Neural crest cell (in vitro differentiated cells): ENCODE results near the gene COL16A1. TPM values are rescaled to one million over a fixed set of nuclear protein-coding genes. Genes with fewer than 3 reads are reported as not detected.

ENCODE experiments used
- DNase-seq: peaks from one replicate; pipeline ENCODE4 v3.0.0; 2021; ENCODE audit warnings: low read depth, mixed read lengths, low spot score
- H3K27ac Mint-ChIP-seq: one replicate; pipeline ENCODE4 v1.8.0; 2021; ENCODE audit warnings: mild to moderate bottlenecking, mixed read lengths; ENCODE audit not compliant: unreplicated experiment
- H3K27me3 Mint-ChIP-seq: 2 replicates; pipeline ENCODE4 v1.8.0; 2021; ENCODE audit warnings: low read depth, mild to moderate bottlenecking, mixed read lengths
- H3K36me3 Mint-ChIP-seq: 2 replicates; pipeline ENCODE4 v1.8.0; 2021; ENCODE audit warnings: low read depth, mild to moderate bottlenecking, mixed read lengths
- H3K4me1 Mint-ChIP-seq: 2 replicates; pipeline ENCODE4 v1.8.0; 2021; ENCODE audit warnings: mixed read lengths
- H3K4me3 Mint-ChIP-seq: one replicate; pipeline ENCODE4 v1.8.0; 2021; ENCODE audit warnings: mild to moderate bottlenecking, mixed read lengths
- H3K9me3 Mint-ChIP-seq: 2 replicates; pipeline ENCODE4 v1.8.0; 2021; ENCODE audit warnings: mixed read lengths
- total RNA-seq: library from RNA; stranded (reverse); gene quantifications from 2 replicates; pipeline ENCODE4 v1.2.1, GENCODE V29; 2021
- TF ChIP-seq, protein P1 (sequence below): fragments of 200-600 bp; sonication (generic); conservative IDR thresholded peaks from 2 replicates; pipeline ENCODE4 v1.5.0; 2021; ENCODE audit warnings: antibody characterized with exemption, mild to moderate bottlenecking

The COL16A1 gene
- total RNA-seq, 1 donor from 2014 or later = 0.72 TPM

DNA sequence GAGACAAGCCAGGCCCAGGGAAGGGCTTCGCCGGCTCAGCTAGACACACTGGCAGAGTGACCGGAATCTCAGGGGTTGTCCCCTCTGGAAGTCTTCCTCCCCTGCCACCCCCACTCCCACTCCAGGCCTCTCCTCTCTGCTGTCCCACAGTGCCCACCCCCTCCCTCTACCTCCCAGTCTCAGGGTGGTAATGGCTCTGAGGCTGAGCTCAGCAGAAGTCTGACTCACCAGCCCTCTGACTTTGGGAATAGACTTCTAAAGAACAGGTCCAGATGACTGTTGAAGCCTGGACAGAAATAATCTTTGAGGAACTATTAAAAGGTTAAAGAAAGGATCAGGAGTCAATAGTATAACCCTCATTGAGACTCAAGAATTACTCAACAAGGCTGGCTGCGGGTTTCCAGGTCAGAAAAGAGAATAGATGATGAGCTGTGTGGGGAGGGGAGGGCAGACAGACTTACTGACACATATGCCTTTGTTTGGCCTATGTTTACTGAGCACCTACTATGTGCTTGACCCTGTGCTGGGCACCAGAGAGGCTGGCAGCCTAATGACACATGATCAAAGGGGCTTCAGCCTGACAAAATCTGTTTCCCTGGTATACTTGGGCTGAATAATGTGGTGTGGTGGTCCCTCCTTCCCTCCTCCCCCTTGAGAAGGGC, 78.1 kb downstream of the COL16A1 start:
- Mint-ChIP-seq H3K27me3 (no peaks in the 10 kb centered on the region), H3K27ac (peak overlapping the region; percentile 83), H3K4me3 (no peak overlapping the region), H3K4me1 (peaks cover 22% of the 10 kb centered on the region), H3K36me3 (no peaks in the 10 kb centered on the region), H3K9me3 (no peaks in the 10 kb centered on the region)
- no peak for DNase-seq
- TF ChIP-seq, protein P1, sequence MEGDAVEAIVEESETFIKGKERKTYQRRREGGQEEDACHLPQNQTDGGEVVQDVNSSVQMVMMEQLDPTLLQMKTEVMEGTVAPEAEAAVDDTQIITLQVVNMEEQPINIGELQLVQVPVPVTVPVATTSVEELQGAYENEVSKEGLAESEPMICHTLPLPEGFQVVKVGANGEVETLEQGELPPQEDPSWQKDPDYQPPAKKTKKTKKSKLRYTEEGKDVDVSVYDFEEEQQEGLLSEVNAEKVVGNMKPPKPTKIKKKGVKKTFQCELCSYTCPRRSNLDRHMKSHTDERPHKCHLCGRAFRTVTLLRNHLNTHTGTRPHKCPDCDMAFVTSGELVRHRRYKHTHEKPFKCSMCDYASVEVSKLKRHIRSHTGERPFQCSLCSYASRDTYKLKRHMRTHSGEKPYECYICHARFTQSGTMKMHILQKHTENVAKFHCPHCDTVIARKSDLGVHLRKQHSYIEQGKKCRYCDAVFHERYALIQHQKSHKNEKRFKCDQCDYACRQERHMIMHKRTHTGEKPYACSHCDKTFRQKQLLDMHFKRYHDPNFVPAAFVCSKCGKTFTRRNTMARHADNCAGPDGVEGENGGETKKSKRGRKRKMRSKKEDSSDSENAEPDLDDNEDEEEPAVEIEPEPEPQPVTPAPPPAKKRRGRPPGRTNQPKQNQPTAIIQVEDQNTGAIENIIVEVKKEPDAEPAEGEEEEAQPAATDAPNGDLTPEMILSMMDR = no peak

DNA sequence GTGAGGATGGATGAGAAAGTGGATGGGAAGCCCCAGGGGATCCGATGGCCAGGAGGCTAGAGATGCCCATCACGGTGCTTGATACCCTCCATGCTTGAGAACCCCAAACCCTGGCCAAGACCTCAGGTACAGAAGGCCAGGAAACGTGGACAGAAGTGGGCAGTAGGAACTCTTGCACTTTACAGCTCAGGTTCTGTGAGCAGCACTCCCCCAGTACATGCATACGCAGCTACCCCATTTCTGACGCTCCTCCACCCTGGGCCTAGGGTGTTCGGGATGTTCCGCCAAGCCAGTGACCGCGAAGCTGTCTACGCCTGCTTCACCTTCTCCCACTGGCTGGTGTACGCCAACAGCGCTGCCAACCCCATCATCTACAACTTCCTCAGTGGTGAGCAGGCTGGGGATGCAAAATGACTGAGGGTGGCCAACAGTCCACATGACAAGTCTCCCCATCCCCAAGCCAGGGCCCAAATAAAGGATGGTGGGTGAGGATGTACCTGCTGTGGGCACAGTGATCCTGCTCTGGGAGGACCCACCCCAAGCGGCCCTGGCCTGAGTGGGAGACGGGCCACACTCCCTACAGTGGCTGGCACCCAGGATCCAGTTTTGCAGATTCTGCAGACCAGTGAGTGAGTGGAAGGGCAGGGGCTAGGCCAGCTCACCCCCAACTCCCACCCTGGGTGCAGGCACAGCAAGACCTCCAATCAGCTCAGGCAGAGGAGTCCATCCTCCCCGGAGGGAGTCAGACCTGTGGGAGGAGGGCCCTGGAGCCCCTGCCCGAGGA, 78.9 kb downstream of the COL16A1 start:
- Mint-ChIP-seq H3K9me3 (no peaks in the 10 kb centered on the region), H3K27me3 (no peaks in the 10 kb centered on the region), H3K4me1 (peaks cover 22% of the 10 kb centered on the region), H3K27ac (no peak overlapping the region), H3K4me3 (no peak overlapping the region), H3K36me3 (no peaks in the 10 kb centered on the region)
- no peak for DNase-seq
- TF ChIP-seq, protein P1 = no peak

DNA sequence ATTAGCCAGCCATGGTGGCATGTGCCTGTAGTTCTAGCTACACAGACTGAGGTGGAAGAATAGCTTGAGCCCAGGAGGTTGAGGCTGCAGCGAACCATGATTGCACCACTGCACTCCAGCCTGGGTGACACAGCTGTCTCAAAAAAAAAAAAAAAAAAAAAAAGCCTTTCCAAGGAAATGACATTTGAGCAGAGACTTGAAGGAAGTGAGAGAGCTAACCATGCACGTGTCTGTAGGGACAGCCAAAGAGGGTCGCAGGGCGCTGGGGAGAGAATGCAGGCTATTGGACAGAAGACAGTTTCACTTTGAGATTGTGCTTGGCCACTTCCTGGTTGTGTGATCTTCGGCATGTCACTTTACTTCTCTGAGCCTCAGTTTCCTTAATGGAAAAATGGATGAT, 79.5 kb downstream of the COL16A1 start:
- TF ChIP-seq, protein P1 = no peak
- H3K4me1 Mint-ChIP-seq = peaks cover 22% of the 10 kb centered on the region
- H3K4me3 Mint-ChIP-seq = no peak overlapping the region
- H3K27me3 Mint-ChIP-seq = no peaks in the 10 kb centered on the region
- no peak overlapping the region for H3K27ac Mint-ChIP-seq
- DNase-seq = no peak
- H3K36me3 Mint-ChIP-seq = no peaks in the 10 kb centered on the region
- H3K9me3 Mint-ChIP-seq = no peaks in the 10 kb centered on the region

DNA sequence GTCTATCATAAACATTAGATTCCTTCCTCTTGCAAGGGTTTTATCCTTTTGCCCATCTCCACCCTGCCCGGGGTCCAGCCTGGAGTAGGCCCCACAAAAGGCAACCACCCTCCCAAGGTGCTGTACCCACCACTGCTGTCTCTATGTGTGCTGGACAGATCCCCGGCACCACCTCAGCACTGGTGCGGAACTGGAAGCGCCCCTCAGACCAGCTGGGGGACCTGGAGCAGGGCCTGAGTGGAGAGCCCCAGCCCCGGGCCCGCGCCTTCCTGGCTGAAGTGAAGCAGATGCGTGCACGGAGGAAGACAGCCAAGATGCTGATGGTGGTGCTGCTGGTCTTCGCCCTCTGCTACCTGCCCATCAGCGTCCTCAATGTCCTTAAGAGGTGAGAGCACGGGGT, 80.5 kb downstream of the COL16A1 start:
- no peak for DNase-seq
- no peaks in the 10 kb centered on the region for H3K36me3 Mint-ChIP-seq
- TF ChIP-seq, protein P1 = no peak

DNA sequence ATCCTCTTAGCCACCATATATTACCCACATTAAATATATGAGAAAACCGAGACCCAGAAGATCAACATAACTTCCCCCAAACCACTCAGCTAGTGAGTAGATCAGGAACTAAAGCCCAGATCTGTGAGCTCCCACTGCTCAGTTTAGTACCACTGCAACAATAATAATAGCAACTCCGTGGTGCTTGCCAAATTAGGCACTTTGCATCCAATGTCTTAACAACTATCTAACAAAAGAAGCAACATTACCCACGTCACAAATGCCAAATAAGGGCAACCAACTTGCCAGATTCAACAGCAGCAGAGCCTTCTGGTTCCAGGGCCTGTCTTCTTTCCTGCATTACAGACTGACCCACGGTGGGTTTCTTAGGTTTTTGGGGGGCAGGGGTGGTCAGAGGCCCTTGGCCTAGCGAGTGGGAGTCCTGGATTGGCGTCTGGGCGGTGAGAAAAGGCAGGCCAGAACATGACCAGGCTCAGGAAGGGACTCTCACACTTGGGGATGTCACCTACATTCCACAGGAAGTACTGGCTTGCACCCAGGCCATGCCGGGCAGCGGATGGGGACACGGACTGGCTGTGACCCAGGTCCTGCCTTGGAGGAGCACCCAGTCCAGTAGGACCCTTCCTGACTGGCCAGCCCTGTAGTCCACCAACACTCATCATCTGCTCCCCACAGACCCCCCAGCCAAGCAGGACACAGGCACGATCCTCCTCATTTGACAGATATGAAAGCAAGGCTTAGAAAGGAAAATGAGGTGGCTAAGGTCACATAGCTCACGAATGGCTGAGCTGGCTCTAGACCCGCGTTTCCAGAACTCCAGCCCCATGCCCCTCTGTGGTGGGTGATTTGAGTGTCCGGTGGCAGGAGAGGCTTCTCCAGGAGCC, 81.7 kb downstream of the COL16A1 start:
- no peaks in the 10 kb centered on the region for H3K9me3 Mint-ChIP-seq
- H3K27me3 Mint-ChIP-seq = peaks cover 12% of the 10 kb centered on the region
- H3K4me1 Mint-ChIP-seq = peaks cover 20% of the 10 kb centered on the region
- H3K36me3 Mint-ChIP-seq = no peaks in the 10 kb centered on the region
- H3K27ac Mint-ChIP-seq = no peak overlapping the region
- peak overlapping the region; percentile 0 for H3K4me3 Mint-ChIP-seq
- DNase-seq = no peak
- TF ChIP-seq, protein P1 = no peak

More for the DNA sequence above, 80.5 kb downstream of the COL16A1 start:
- Mint-ChIP-seq H3K27ac (no peak overlapping the region), H3K27me3 (peaks cover 4% of the 10 kb centered on the region), H3K4me1 (peaks cover 22% of the 10 kb centered on the region), H3K4me3 (no peak overlapping the region), H3K9me3 (no peaks in the 10 kb centered on the region)
